H1 (cell line): ENCODE results near the gene IFNL3. TPM values are rescaled to one million over a fixed set of nuclear protein-coding genes. Genes with fewer than 3 reads are reported as not detected.
"Not testable (repeated sequence)": the region's sequence is repeated elsewhere in the genome, so short reads cannot be mapped to it uniquely, and the experiment has no call there.

Source experiments
- CTCF ChIA-PET: fragments of 300-600 bp; sonication (Branson Sonifier 250); formaldehyde crosslinking; loops from one replicate; lab custom pipeline; 2021; ENCODE audit not compliant: partially characterized antibody; lab: Charles Lee
- POLR2A ChIA-PET: fragments of 300-600 bp; sonication (Branson Sonifier 250); formaldehyde crosslinking; loops from one replicate; lab custom pipeline; 2021; ENCODE audit warnings: inconsistent platforms; ENCODE audit not compliant: partially characterized antibody; lab: Charles Lee
- DNase-seq, 2 experiments: peaks; one replicate each; pipeline versions ENCODE4 v3.0.0 to v3.0.0-alpha.2; 2010 to 2022; ENCODE audit warnings: low spot score in 2 of 2, low read depth in 1 of 2, mixed read lengths in 1 of 2
- FAIRE-seq: peaks from 2 replicates; lab custom pipeline; 2011; peaks lifted over from hg19 to GRCh38; lab: Jason Lieb, UNC
- H2AFZ ChIP-seq: 2 replicates; pipeline ENCODE4 v1.8.1; 2012; ENCODE audit warnings: low read length, inconsistent platforms
- H2AK5ac ChIP-seq: 2 replicates; pipeline ENCODE4 v1.6.1; 2013; ENCODE audit warnings: low read depth, low read length
- H2BK120ac ChIP-seq: replicated peaks from 2 replicates; pipeline ENCODE3; 2013; ENCODE audit warnings: low read depth, low read length, inconsistent platforms
- H2BK12ac ChIP-seq: 2 replicates; pipeline ENCODE4 v1.6.1; 2013; ENCODE audit warnings: low read depth, low read length
- H2BK15ac ChIP-seq: 2 replicates; pipeline ENCODE4 v1.6.1; 2013; ENCODE audit warnings: low read length
- H2BK20ac ChIP-seq: 2 replicates; pipeline ENCODE4 v1.6.1; 2013; ENCODE audit warnings: low read length
- H2BK5ac ChIP-seq: 2 replicates; pipeline ENCODE4 v1.6.1; 2013; ENCODE audit warnings: low read depth, low read length
- H3K14ac ChIP-seq: 2 replicates; pipeline ENCODE4 v1.6.1; 2013; ENCODE audit warnings: inconsistent platforms; ENCODE audit not compliant: insufficient read length
- H3K18ac ChIP-seq: 2 replicates; pipeline ENCODE4 v1.6.1; 2013; ENCODE audit warnings: low read length; ENCODE audit errors: extremely low read depth
- H3K23ac ChIP-seq: 2 replicates; pipeline ENCODE4 v1.6.1; 2013; ENCODE audit warnings: inconsistent platforms; ENCODE audit not compliant: insufficient read length
- H3K23me2 ChIP-seq: 2 replicates; pipeline ENCODE4 v1.6.1; 2013; ENCODE audit warnings: low read depth, low read length
- H3K27ac ChIP-seq: 2 replicates; pipeline ENCODE4 v1.6.1; 2011; ENCODE audit warnings: low read depth, low read length, inconsistent platforms
- H3K27me3 ChIP-seq, 4 experiments: replicated peaks in 1 of 4; 1 replicate in 1 of 4; 2 replicates in 3 of 4; pipeline versions ENCODE4 v1.6.1 to v1.8.1; 2011 to 2013; ENCODE audit warnings: low read length in 3 of 4, mild to moderate bottlenecking in 3 of 4, inconsistent platforms in 2 of 4, mixed read lengths in 2 of 4, moderate library complexity in 1 of 4; ENCODE audit not compliant: control insufficient read depth in 3 of 4, insufficient read depth in 3 of 4; ENCODE audit errors: extremely low read depth in 1 of 4
- H3K36me3 ChIP-seq, 4 experiments: 2 replicates each; pipeline versions ENCODE4 v1.6.1 to v1.8.1; 2011 to 2013; ENCODE audit warnings: mild to moderate bottlenecking in 4 of 4, low read length in 3 of 4, moderate library complexity in 2 of 4, control low read depth in 1 of 4, inconsistent platforms in 1 of 4; ENCODE audit not compliant: insufficient read depth in 4 of 4, control insufficient read depth in 2 of 4
- H3K4ac ChIP-seq: replicated peaks from 2 replicates; pipeline ENCODE3; 2013; ENCODE audit warnings: low read length, low read depth, mixed read lengths, inconsistent platforms; ENCODE audit not compliant: insufficient read length
- H3K4me1 ChIP-seq, 4 experiments: replicated peaks in 1 of 4; 1 replicate in 1 of 4; 2 replicates in 3 of 4; pipeline versions ENCODE4 v1.6.1 to v1.8.1; 2011 to 2013; ENCODE audit warnings: low read length in 3 of 4, inconsistent platforms in 2 of 4, mixed read lengths in 1 of 4; ENCODE audit not compliant: insufficient read depth in 4 of 4, control insufficient read depth in 3 of 4
- H3K4me2 ChIP-seq, 2 experiments: 2 replicates each; pipeline versions ENCODE4 v1.6.1 to v1.8.1; 2011 to 2013; ENCODE audit warnings: low read depth in 2 of 2, low read length in 2 of 2, control low read depth in 1 of 2, inconsistent platforms in 1 of 2, mild to moderate bottlenecking in 1 of 2; ENCODE audit not compliant: insufficient read depth in 1 of 2
- H3K4me3 ChIP-seq, 4 experiments: fragments of 200-600, 300-600 bp in 1 of 4; sonication (generic), shearing (Covaris generic), sonication (Bioruptor Twin) in 1 of 4; 2 replicates each; pipeline versions ENCODE4 v1.5.1 to v1.8.1; 2011 to 2016; ENCODE audit warnings: low read length in 4 of 4, low read depth in 3 of 4, control low read depth in 2 of 4, inconsistent platforms in 2 of 4, mild to moderate bottlenecking in 2 of 4, mixed read lengths in 1 of 4, moderate library complexity in 1 of 4; ENCODE audit not compliant: insufficient read depth in 2 of 4; ENCODE audit errors: extremely low read depth in 1 of 4
- H3K56ac ChIP-seq: replicated peaks from 2 replicates; pipeline ENCODE3; 2013; ENCODE audit warnings: low read depth, mild to moderate bottlenecking, mixed read lengths, low read length, inconsistent platforms; ENCODE audit not compliant: insufficient read length
- H3K79me1 ChIP-seq: 2 replicates; pipeline ENCODE4 v1.6.1; 2013; ENCODE audit warnings: low read depth, low read length, control low read depth
- H3K79me2 ChIP-seq, 2 experiments: 2 replicates each; pipeline versions ENCODE4 v1.6.1 to v1.8.1; 2012 to 2013; ENCODE audit warnings: low read length in 2 of 2, mild to moderate bottlenecking in 2 of 2, inconsistent platforms in 1 of 2; ENCODE audit not compliant: insufficient read depth in 2 of 2, control insufficient read depth in 1 of 2
- H3K9ac ChIP-seq, 4 experiments: replicated peaks in 1 of 4; 1 replicate in 1 of 4; 2 replicates in 3 of 4; pipeline versions ENCODE4 v1.6.1 to v1.8.1; 2011 to 2013; ENCODE audit warnings: low read depth in 3 of 4, low read length in 3 of 4, control low read depth in 2 of 4, mild to moderate bottlenecking in 2 of 4, moderate library complexity in 2 of 4, inconsistent platforms in 1 of 4; ENCODE audit errors: extremely low read depth in 1 of 4
- H3K9me3 ChIP-seq, 2 experiments: 2 replicates each; pipeline versions ENCODE4 v1.6.1 to v1.8.1; 2012 to 2013; ENCODE audit warnings: mild to moderate bottlenecking in 2 of 2, moderate library complexity in 2 of 2, control low read depth in 1 of 2, inconsistent platforms in 1 of 2, low read depth in 1 of 2, low read length in 1 of 2, mixed read lengths in 1 of 2; ENCODE audit not compliant: insufficient read depth in 2 of 2
- H4K20me1 ChIP-seq, 2 experiments: replicated peaks in 1 of 2; 2 replicates each; pipeline versions ENCODE3 to v1.8.1; 2011 to 2013; ENCODE audit warnings: inconsistent platforms in 2 of 2, low read length in 2 of 2, mild to moderate bottlenecking in 1 of 2; ENCODE audit not compliant: insufficient read depth in 2 of 2, control insufficient read depth in 1 of 2
- H4K5ac ChIP-seq: 2 replicates; pipeline ENCODE4 v1.6.1; 2013; ENCODE audit warnings: low read length, low read depth, mixed read lengths, inconsistent platforms; ENCODE audit not compliant: insufficient read length
- H4K8ac ChIP-seq: 2 replicates; pipeline ENCODE4 v1.8.0; 2013; ENCODE audit warnings: mild to moderate bottlenecking, moderate library complexity, low read length, inconsistent platforms; ENCODE audit not compliant: insufficient read depth; ENCODE audit errors: extremely low read depth
- H4K91ac ChIP-seq: replicated peaks from 2 replicates; pipeline ENCODE3; 2013; ENCODE audit warnings: low read length, mixed read lengths, inconsistent platforms; ENCODE audit not compliant: insufficient read length
- WGBS, 2 experiments: shearing (Covaris generic) in 1 of 2; methylation state at CpG; one replicate each; pipeline versions ENCODE4 v1.1.6 to v1.1.7; 2013 to 2015; ENCODE audit warnings: low lambda C conversion rate in 2 of 2, mixed read lengths in 2 of 2, inconsistent platforms in 1 of 2, low coverage in 1 of 2, missing lambda C conversion rate in 1 of 2; ENCODE audit not compliant: insufficient replicate concordance in 2 of 2, insufficient coverage in 1 of 2, insufficient read length in 1 of 2; ENCODE audit errors: extremely low coverage in 1 of 2, missing lambda C conversion rate in 1 of 2; 5-methylcytosine and 5-hydroxymethylcytosine counted together
- long read RNA-seq, 2 experiments: library from RNA in 1 of 2; library from capped mRNA in 1 of 2; stranded (forward); transcript quantifications; one replicate each; pipeline ENCODE4 v2.0.0, GENCODE V29; 2021; ENCODE audit warnings: inconsistent platforms in 1 of 2
- polyA minus RNA-seq, 3 experiments: library from RNA; depleted of rRNA, polyadenylated mRNA; stranded (reverse); fragments of >200 nt; gene quantifications; 1 replicate in 2 of 3; 2 replicates in 1 of 3; pipeline ENCODE4 v1.2.3, GENCODE V29; 2011
- polyA plus RNA-seq, 7 experiments: library from polyadenylated mRNA; depleted of rRNA in 3 of 7; stranded (reverse) in 5 of 7; unstranded in 2 of 7; fragments of >200 nt in 5 of 7; fragments of 200-250 nt in 2 of 7; gene quantifications; 1 replicate in 5 of 7; 2 replicates in 1 of 7; 4 replicates in 1 of 7; pipeline versions ENCODE4 v1.2.1 to v1.2.3, GENCODE V29; 2011 to 2013; ENCODE audit warnings: missing spikeins in 2 of 7, mixed read lengths in 2 of 7
- total RNA-seq: library from RNA; stranded (reverse); fragmentation: NEBNext Ultra II Directional; extraction: Animal tissue kit (Norgen Biotek cat#: 25700); gene quantifications from 2 replicates; pipeline ENCODE4 v1.2.1, GENCODE V29; 2021

The IFNL3 gene
- total RNA-seq: not detected in 2 replicates
- 0.11 TPM in 1 of 2 replicates, not detected in the other for polyA plus RNA-seq (2011; rRNA removed)
- not detected for polyA plus RNA-seq (2011; cell fraction: cytosol; rRNA removed)
- polyA plus RNA-seq (2011; cell fraction: nucleus; rRNA removed): not detected
- polyA plus RNA-seq (2012, experiment 1 of 2): not detected in 4 replicates
- not detected for polyA plus RNA-seq (2012, experiment 2 of 2)
- not detected for polyA plus RNA-seq (2013, experiment 1 of 2)
- not detected for polyA plus RNA-seq (2013, experiment 2 of 2)
- not detected in 2 replicates for polyA minus RNA-seq (2011; rRNA and poly(A)+ RNA removed)
- polyA minus RNA-seq (2011; cell fraction: cytosol; rRNA and poly(A)+ RNA removed): not detected
- not detected for polyA minus RNA-seq (2011; cell fraction: nucleus; rRNA and poly(A)+ RNA removed)
- long read RNA-seq, experiment 1: 0 reads
- long read RNA-seq, experiment 2: 0 reads

- H4K5ac ChIP-seq, H2AFZ ChIP-seq, H4K8ac ChIP-seq, H3K36me3 ChIP-seq, H3K14ac ChIP-seq, H3K18ac ChIP-seq, H3K27ac ChIP-seq, H3K4me2 ChIP-seq, H3K56ac ChIP-seq, H3K23ac ChIP-seq, H3K9me3 ChIP-seq, H2AK5ac ChIP-seq, H2BK12ac ChIP-seq, H2BK20ac ChIP-seq, H4K20me1 ChIP-seq, H2BK120ac ChIP-seq, H4K91ac ChIP-seq, H2BK15ac ChIP-seq, POLR2A ChIA-PET, H3K23me2 ChIP-seq, H3K79me2 ChIP-seq, H3K4me3 ChIP-seq, H3K4ac ChIP-seq, H2BK5ac ChIP-seq, H3K9ac ChIP-seq, DNase-seq, FAIRE-seq, H3K79me1 ChIP-seq: not testable (repeated sequence)
- CTCF ChIA-PET: interaction anchor here (1.4 kb wide), 1 partner anchor 82 kb away, joined by 3 read pairs; no protein-coding TSS in a partner anchor
- Histone ChIP-seq H3K27me3 (peaks cover 29 to 32% (median 30%) of the 10 kb centered on the region in 4 experiments), H3K4me1 (peaks cover 0 to 14% (median 7%) of the 10 kb centered on the region in 4 experiments; a peak in 5 of 7 replicates)
- 95% methylated on average over 7 of the region's 12 CpGs; no CpG with 5 or more reads in 1 of the 2 experiments for WGBS, 2 experiments
These were observed at the start of gene IFNL3 for GRCh38 chr19:39244410-39245100. Gene IFNL3, minus strand, starts transcription at chr19:39245006. Its CDS starts 39 bp downstream, at chr19:39244967.
